HCT116 (cell line): ENCODE data around the gene GIT2.

Source experiments
- EGR1 ChIP-seq: IDR thresholded peaks from 2 replicates; pipeline ENCODE4 v1.6.1; 2012; ENCODE audit warnings: low read depth
- ELF1 ChIP-seq: IDR thresholded peaks from 2 replicates; pipeline ENCODE4 v1.6.1; 2012; ENCODE audit warnings: low read depth, borderline replicate concordance
- EZH2 ChIP-seq: fragments of 200-600 bp; sonication (generic); IDR thresholded peaks from 2 replicates; pipeline ENCODE4 v1.6.1; 2017; ENCODE audit warnings: antibody characterized with exemption, mixed run types
- JUND ChIP-seq: IDR thresholded peaks from 2 replicates; pipeline ENCODE4 v1.6.1; 2012
- POLR2A ChIP-seq: IDR thresholded peaks from 2 replicates; pipeline ENCODE4 v1.7.0; 2011; ENCODE audit warnings: borderline replicate concordance; ENCODE audit not compliant: insufficient read depth, insufficient read length; ENCODE audit errors: extremely low read depth
- POLR2AphosphoS5 ChIP-seq: IDR thresholded peaks from 2 replicates; pipeline ENCODE4 v1.6.1; 2011; ENCODE audit warnings: mild to moderate bottlenecking, low read depth, low read length, moderate library complexity
- RAD21 ChIP-seq: IDR thresholded peaks from 2 replicates; pipeline ENCODE4 v1.6.1; 2012; ENCODE audit warnings: low read depth, mild to moderate bottlenecking
- SIN3A ChIP-seq: IDR thresholded peaks from 2 replicates; pipeline ENCODE4 v1.6.1; 2012; ENCODE audit warnings: low read depth
- YY1 ChIP-seq: IDR thresholded peaks from 2 replicates; pipeline ENCODE4 v1.6.1; 2011; ENCODE audit warnings: low read length, low read depth, moderate library complexity, mild to moderate bottlenecking; ENCODE audit not compliant: insufficient replicate concordance; ENCODE audit errors: extremely low read depth
- ZFX ChIP-seq: fragments of 450-650 bp; IDR thresholded peaks from 2 replicates; pipeline ENCODE4 v1.6.1; 2017
- TF ChIP-seq, protein P1 (sequence below), 3 experiments: fragments of 200-600 bp in 1 of 3; sonication (generic) in 1 of 3; IDR thresholded peaks in 2 of 3; conservative IDR thresholded peaks in 1 of 3; 2 replicates each; pipeline ENCODE4 v1.5.1; 2012 to 2017; ENCODE audit warnings: low read depth in 2 of 3, low read length in 2 of 3, antibody characterized with exemption in 1 of 3, borderline replicate concordance in 1 of 3, control low read depth in 1 of 3, mild to moderate bottlenecking in 1 of 3, mixed read lengths in 1 of 3, mixed run types in 1 of 3, moderate library complexity in 1 of 3; ENCODE audit not compliant: insufficient read depth in 1 of 3
- TF ChIP-seq, protein P2 (sequence below): IDR thresholded peaks from 2 replicates; pipeline ENCODE4 v1.6.1; 2012
- TF ChIP-seq, protein P3 (sequence below): IDR thresholded peaks from 2 replicates; pipeline ENCODE4 v1.6.1; 2012; ENCODE audit warnings: low read depth

DNA sequence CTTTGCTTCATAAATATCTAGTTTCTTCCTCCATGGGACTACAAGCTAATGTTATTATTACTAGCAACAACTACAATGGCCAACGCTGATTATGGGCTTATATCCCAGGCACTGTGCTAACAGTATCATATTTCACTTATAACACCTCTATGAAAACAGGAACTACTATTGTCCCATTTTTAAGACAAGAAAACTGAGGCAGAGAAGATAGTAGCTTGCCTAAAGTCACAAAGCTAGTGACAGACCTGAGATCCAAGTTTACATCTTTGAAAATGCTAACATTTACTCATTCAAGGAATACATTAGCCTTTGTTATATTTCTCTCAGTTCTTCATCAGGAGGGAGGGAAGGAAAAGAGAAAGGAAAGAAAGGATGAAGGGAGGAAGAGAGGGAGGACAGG, 32.8 kb downstream of the GIT2 start:
- TF ChIP-seq, protein P1, sequence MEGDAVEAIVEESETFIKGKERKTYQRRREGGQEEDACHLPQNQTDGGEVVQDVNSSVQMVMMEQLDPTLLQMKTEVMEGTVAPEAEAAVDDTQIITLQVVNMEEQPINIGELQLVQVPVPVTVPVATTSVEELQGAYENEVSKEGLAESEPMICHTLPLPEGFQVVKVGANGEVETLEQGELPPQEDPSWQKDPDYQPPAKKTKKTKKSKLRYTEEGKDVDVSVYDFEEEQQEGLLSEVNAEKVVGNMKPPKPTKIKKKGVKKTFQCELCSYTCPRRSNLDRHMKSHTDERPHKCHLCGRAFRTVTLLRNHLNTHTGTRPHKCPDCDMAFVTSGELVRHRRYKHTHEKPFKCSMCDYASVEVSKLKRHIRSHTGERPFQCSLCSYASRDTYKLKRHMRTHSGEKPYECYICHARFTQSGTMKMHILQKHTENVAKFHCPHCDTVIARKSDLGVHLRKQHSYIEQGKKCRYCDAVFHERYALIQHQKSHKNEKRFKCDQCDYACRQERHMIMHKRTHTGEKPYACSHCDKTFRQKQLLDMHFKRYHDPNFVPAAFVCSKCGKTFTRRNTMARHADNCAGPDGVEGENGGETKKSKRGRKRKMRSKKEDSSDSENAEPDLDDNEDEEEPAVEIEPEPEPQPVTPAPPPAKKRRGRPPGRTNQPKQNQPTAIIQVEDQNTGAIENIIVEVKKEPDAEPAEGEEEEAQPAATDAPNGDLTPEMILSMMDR (IDR thresholded peaks at IDR 0.05 in 2 of 3, conservative IDR thresholded peaks at IDR 0.05 in 1 of 3; ENCODE audit: borderline replicate concordance in 1 of 3, insufficient read depth in 1 of 3, low read depth in 2 of 3, low read length in 2 of 3): no peak
- TF ChIP-seq POLR2A: no peak
- no peak for TF ChIP-seq POLR2AphosphoS5
- no peak for TF ChIP-seq SIN3A
- no peak for TF ChIP-seq JUND
- TF ChIP-seq, protein P2, sequence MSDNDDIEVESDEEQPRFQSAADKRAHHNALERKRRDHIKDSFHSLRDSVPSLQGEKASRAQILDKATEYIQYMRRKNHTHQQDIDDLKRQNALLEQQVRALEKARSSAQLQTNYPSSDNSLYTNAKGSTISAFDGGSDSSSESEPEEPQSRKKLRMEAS: no peak
- TF ChIP-seq RAD21: no peak
- TF ChIP-seq, protein P3, sequence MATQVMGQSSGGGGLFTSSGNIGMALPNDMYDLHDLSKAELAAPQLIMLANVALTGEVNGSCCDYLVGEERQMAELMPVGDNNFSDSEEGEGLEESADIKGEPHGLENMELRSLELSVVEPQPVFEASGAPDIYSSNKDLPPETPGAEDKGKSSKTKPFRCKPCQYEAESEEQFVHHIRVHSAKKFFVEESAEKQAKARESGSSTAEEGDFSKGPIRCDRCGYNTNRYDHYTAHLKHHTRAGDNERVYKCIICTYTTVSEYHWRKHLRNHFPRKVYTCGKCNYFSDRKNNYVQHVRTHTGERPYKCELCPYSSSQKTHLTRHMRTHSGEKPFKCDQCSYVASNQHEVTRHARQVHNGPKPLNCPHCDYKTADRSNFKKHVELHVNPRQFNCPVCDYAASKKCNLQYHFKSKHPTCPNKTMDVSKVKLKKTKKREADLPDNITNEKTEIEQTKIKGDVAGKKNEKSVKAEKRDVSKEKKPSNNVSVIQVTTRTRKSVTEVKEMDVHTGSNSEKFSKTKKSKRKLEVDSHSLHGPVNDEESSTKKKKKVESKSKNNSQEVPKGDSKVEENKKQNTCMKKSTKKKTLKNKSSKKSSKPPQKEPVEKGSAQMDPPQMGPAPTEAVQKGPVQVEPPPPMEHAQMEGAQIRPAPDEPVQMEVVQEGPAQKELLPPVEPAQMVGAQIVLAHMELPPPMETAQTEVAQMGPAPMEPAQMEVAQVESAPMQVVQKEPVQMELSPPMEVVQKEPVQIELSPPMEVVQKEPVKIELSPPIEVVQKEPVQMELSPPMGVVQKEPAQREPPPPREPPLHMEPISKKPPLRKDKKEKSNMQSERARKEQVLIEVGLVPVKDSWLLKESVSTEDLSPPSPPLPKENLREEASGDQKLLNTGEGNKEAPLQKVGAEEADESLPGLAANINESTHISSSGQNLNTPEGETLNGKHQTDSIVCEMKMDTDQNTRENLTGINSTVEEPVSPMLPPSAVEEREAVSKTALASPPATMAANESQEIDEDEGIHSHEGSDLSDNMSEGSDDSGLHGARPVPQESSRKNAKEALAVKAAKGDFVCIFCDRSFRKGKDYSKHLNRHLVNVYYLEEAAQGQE: no peak
- no peak for TF ChIP-seq ZFX
- TF ChIP-seq ELF1: no peak
- no peak for TF ChIP-seq YY1
- TF ChIP-seq EZH2: no peak
- no peak for TF ChIP-seq EGR1
